Stimulated activated CD4-positive, alpha-beta T cell treated with anti-CD3 and anti-CD28 coated beads, Interleukin-1b, Interleukin-23, amount 100 ng/mL, for 24 hours (primary cell): ENCODE measurements around the gene COTL1.
A peak's percentile ranks its signal among the peaks of the same experiment; 100 is the strongest.

ENCODE experiments used
- DNase-seq, 4 experiments: peaks; one replicate each; pipeline ENCODE4 v3.0.0-alpha.2; 2020; ENCODE audit warnings: low read depth in 4 of 4, low spot score in 1 of 4

COTL1 gene

GRCh38 chr16:84597931-84598351 is 19.9 kb downstream of the COTL1 start:
- DNase-seq = no peak

GRCh38 chr16:84597528-84597896 is 20.4 kb downstream of the COTL1 start:
- no peak for DNase-seq

- DNase-seq = no peak
These were observed 20.9 kb downstream of the COTL1 start for GRCh38 chr16:84596801-84597527.

- DNase-seq = no peak
These were observed 21.7 kb downstream of the COTL1 start for GRCh38 chr16:84596161-84596560.

GRCh38 chr16:84595052-84595481 is 22.8 kb downstream of the COTL1 start:
- DNase-seq = no peak

GRCh38 chr16:84594725-84595038 is 23.2 kb downstream of the COTL1 start:
- DNase-seq = no peak

GRCh38 chr16:84593825-84594724 is 23.8 kb downstream of the COTL1 start:
- peak in 1 of 4 experiments; percentile 52 for DNase-seq

- no peak for DNase-seq
These were observed 25.2 kb downstream of the COTL1 start for GRCh38 chr16:84592718-84593117.

- no peak for DNase-seq
These were observed 27.7 kb downstream of the COTL1 start for GRCh38 chr16:84589975-84590719.

- DNase-seq = no peak
These were observed 28.9 kb downstream of the COTL1 start for GRCh38 chr16:84588991-84589390.

- DNase-seq = no peak
These were observed 32.0 kb downstream of the COTL1 start for GRCh38 chr16:84585886-84586285.

GRCh38 chr16:84585467-84585866 is 32.4 kb downstream of the COTL1 start:
- DNase-seq = no peak

- no peak for DNase-seq
These were observed 33.2 kb downstream of the COTL1 start for GRCh38 chr16:84584678-84585077.

- no peak for DNase-seq
These were observed 33.9 kb downstream of the COTL1 start for GRCh38 chr16:84583995-84584394.

GRCh38 chr16:84582958-84583516 is 34.8 kb downstream of the COTL1 start:
- no peak for DNase-seq

GRCh38 chr16:84581158-84581557 is 36.7 kb downstream of the COTL1 start:
- DNase-seq = no peak

- DNase-seq = no peak
These were observed 37.9 kb downstream of the COTL1 start for GRCh38 chr16:84579936-84580335.

- no peak for DNase-seq
These were observed 39.2 kb downstream of the COTL1 start for GRCh38 chr16:84578538-84579126.

- no peak for DNase-seq
These were observed 40.7 kb downstream of the COTL1 start for GRCh38 chr16:84577034-84577803.

- no peak for DNase-seq
These were observed 42.0 kb downstream of the COTL1 start for GRCh38 chr16:84575914-84576313.
